ENCODE data around the gene IPPK. TPM values are rescaled to one million over a fixed set of nuclear protein-coding genes. Genes with fewer than 3 reads are reported as not detected.

IPPK gene, protein sequence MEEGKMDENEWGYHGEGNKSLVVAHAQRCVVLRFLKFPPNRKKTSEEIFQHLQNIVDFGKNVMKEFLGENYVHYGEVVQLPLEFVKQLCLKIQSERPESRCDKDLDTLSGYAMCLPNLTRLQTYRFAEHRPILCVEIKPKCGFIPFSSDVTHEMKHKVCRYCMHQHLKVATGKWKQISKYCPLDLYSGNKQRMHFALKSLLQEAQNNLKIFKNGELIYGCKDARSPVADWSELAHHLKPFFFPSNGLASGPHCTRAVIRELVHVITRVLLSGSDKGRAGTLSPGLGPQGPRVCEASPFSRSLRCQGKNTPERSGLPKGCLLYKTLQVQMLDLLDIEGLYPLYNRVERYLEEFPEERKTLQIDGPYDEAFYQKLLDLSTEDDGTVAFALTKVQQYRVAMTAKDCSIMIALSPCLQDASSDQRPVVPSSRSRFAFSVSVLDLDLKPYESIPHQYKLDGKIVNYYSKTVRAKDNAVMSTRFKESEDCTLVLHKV
- total RNA-seq = 18.5 and 20.1 TPM in 2 replicates

DNA sequence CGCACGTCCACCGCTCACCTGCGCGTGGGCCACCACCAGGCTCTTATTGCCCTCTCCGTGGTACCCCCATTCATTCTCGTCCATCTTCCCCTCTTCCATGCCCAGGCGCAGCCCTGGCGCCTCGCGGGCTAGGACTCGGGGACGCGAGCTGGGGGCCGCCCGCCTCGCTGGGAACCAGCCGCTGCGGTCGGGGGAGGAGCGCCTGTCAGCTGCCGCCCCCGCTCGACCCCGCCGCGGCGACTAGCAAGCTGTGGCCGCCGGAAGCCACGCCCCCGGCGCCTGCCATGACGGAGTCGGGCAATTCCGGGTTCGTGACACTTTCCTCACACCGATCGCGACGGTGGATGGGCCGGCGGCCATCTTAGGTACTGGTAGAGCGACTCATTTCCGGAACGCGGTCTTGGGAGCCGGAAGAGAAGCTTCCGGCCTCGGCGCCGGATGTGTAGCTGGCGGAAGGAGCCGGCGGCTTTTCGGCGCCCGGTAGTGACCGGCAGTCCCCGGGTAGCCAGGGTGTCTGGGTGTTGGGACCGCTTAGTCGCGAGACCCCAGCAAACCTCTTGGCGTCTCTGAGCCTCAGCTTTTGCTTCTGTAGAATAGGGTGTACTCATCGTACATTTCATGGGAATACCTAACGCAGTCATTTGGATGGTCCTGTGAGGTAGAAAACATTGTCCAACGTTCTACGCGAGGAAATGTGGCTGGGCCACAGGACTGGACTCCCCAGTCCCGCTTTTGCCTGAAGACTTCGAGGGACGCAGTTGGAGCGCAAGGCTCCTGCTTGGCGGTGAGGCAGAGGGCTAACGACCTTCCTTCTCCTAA, at the start of gene IPPK:
Gene IPPK (minus strand): TSS at position 242 of the 819 bp plus-strand sequence. CDS start 143 bp downstream, at position 99.

Other genes with a start within 250 kb of the IPPK start
- not detected in 2 replicates for gene OMD, start 245.7 kb downstream of the IPPK start, total RNA-seq
- 0.07 TPM in 1 of 2 replicates, not detected in the other for gene ASPN, start 187.6 kb downstream of the IPPK start, total RNA-seq
- gene ECM2, start 134.1 kb downstream of the IPPK start, total RNA-seq = not detected in 2 replicates
- 43.3 and 44.6 TPM in 2 replicates for gene BICD2, start 94.7 kb upstream of the IPPK start, total RNA-seq
- gene ZNF484, start 207.9 kb upstream of the IPPK start, total RNA-seq = 5.1 and 7.0 TPM in 2 replicates